ENCODE results near the gene ALS2CL.
"Not testable (repeated sequence)": the region's sequence is repeated elsewhere in the genome, so short reads cannot be mapped to it uniquely, and the experiment has no call there.

Gene ALS2CL

DNA sequence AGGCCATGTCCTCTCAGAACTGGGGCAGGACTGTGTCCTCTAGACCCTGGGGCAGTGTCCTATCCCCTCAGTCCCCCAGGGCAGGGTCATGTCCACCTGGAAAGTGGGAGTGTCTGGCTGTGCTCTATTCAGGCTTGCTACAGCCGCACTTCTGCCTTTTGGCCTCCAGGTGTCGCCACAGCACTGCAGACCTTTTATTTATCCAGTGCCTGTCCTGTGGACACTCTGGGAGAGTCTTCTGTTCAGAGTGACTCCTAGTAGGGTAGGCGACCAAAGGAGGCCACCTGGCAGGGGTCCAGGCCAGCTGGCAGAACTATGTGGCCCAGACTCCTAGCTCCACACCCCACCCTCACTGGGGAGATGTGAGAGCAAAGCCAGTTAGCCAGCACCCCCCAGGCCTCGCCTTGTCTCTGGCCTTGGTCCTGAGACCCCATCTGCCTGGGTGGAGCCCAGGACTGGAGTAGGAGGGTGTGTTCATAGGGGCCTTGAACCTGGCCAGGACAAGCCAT lies 11.6 kb upstream of the ALS2CL start:
- Histone ChIP-seq H3K4me3 (no peak overlapping the region), H3K4me1 (peaks cover 0 to 19% (median 17%) of the 10 kb centered on the region in 4 donors), H3K27me3 (no peaks in the 10 kb centered on the region), H3K27ac (no peak overlapping the region), H3K36me3 (no peaks in the 10 kb centered on the region), H3K9me3 (no peaks in the 10 kb centered on the region)
- DNase-seq, result peak; percentile 67 to 86
- TF ChIP-seq, protein P1, sequence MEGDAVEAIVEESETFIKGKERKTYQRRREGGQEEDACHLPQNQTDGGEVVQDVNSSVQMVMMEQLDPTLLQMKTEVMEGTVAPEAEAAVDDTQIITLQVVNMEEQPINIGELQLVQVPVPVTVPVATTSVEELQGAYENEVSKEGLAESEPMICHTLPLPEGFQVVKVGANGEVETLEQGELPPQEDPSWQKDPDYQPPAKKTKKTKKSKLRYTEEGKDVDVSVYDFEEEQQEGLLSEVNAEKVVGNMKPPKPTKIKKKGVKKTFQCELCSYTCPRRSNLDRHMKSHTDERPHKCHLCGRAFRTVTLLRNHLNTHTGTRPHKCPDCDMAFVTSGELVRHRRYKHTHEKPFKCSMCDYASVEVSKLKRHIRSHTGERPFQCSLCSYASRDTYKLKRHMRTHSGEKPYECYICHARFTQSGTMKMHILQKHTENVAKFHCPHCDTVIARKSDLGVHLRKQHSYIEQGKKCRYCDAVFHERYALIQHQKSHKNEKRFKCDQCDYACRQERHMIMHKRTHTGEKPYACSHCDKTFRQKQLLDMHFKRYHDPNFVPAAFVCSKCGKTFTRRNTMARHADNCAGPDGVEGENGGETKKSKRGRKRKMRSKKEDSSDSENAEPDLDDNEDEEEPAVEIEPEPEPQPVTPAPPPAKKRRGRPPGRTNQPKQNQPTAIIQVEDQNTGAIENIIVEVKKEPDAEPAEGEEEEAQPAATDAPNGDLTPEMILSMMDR (IDR thresholded peaks at IDR 0.05), result peak; percentile 95 to 98
- intact Hi-C loops (cut with DNase I; ENCODE audit: low total_unique reads), result loop anchor here (2.0 to 10.0 kb wide), 3 partner anchors 150 to 290 kb away; no protein-coding TSS in a partner anchor

GRCh38 chr3:46704346-46704745 lies 10.9 kb upstream of the ALS2CL start:
- not testable (repeated sequence) for H3K27me3 ChIP-seq, H3K9me3 ChIP-seq, H3K36me3 ChIP-seq, H3K27ac ChIP-seq, H3K4me3 ChIP-seq
- intact Hi-C loops (cut with DNase I; ENCODE audit: low total_unique reads), result loop anchor here (2.0 to 10.0 kb wide), 3 partner anchors 150 to 290 kb away; no protein-coding TSS in a partner anchor
- H3K4me1 ChIP-seq, result peaks cover 0 to 26% (median 23%) of the 10 kb centered on the region in 4 donors
- DNase-seq, result peak in 1 of 2 donors; percentile 3

DNA sequence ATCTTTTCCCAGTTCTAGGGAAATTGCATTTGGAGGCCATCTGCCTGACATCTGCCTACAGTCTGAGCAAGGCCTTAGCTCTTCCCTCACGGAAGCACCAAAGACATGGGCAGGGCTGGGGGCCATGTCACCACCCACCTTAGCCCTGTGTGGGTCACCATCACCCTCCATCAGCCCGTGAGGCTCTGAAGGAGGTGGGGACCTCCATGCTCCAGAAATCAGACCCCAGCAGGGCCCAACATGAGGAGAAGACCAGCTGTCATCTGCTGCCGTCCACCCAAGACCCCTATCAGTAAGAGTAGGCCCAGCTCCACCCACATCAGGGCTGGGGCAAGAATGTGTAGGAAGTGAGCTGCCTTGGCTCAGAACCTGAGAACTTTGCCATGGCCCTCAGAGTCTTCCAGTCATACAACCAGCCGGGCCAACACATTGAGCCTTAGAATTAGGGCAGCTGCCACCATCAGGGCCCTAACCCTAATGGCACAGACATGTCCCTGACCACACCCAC lies 9.6 kb upstream of the ALS2CL start:
- no peak overlapping the region for H3K4me3 ChIP-seq
- TF ChIP-seq, protein P1 (IDR thresholded peaks at IDR 0.05), result no peak
- intact Hi-C loops (cut with DNase I; ENCODE audit: low total_unique reads), result loop anchor here (10.0 kb wide), 2 partner anchors 152 to 292 kb away; no protein-coding TSS in a partner anchor
- no peaks in the 10 kb centered on the region for H3K9me3 ChIP-seq
- no peaks in the 10 kb centered on the region for H3K27me3 ChIP-seq
- H3K4me1 ChIP-seq, result peaks cover 0 to 27% (median 23%) of the 10 kb centered on the region in 4 donors
- no peaks in the 10 kb centered on the region for H3K36me3 ChIP-seq
- DNase-seq, result no peak
- no peak overlapping the region for H3K27ac ChIP-seq

GRCh38 chr3:46702246-46703012 lies 8.9 kb upstream of the ALS2CL start:
- Histone ChIP-seq H3K27me3 (no peaks in the 10 kb centered on the region), H3K27ac (no peak overlapping the region), H3K4me3 (no peak overlapping the region), H3K4me1 (peaks cover 0 to 30% (median 24%) of the 10 kb centered on the region in 4 donors), H3K9me3 (no peaks in the 10 kb centered on the region), H3K36me3 (no peaks in the 10 kb centered on the region)
- intact Hi-C loops (cut with DNase I; ENCODE audit: low total_unique reads), result loop anchor here (10.0 kb wide), 2 partner anchors 152 to 292 kb away; no protein-coding TSS in a partner anchor
- TF ChIP-seq, protein P1 (IDR thresholded peaks at IDR 0.05), result no peak
- DNase-seq, result no peak

GRCh38 chr3:46701181-46701939 lies 7.9 kb upstream of the ALS2CL start, which contains the start of gene TMIE:
TMIE (plus strand) TSS chr3:46701392; CDS start chr3:46701488, 96 bp downstream.
- Histone ChIP-seq H3K36me3 (no peaks in the 10 kb centered on the region), H3K9me3 (no peaks in the 10 kb centered on the region), H3K4me1 (peaks cover 1 to 41% (median 35%) of the 10 kb centered on the region in 4 donors), H3K4me3 (peak within 1 kb of the TSS; percentile 47 to 57), H3K27me3 (no peaks in the 10 kb centered on the region), H3K27ac (peak within 1 kb of the TSS; percentile 29 to 44)
- intact Hi-C loops (cut with DNase I; ENCODE audit: low total_unique reads), result loop anchor here (10.0 kb wide), 2 partner anchors 153 to 293 kb away; no protein-coding TSS in a partner anchor
- TF ChIP-seq, protein P1 (IDR thresholded peaks at IDR 0.05), result no peak
- no peak for DNase-seq
